GM12873 (cell line): ENCODE results near the gene MAP7D3.

Experiments used
- TF ChIP-seq, protein P1 (sequence below): IDR thresholded peaks from 2 replicates; pipeline ENCODE4 v1.5.1; 2012; ENCODE audit warnings: low read depth, mild to moderate bottlenecking, moderate library complexity, low read length, control low read depth; ENCODE audit not compliant: insufficient read depth; ENCODE audit errors: missing control alignments

The MAP7D3 gene

DNA sequence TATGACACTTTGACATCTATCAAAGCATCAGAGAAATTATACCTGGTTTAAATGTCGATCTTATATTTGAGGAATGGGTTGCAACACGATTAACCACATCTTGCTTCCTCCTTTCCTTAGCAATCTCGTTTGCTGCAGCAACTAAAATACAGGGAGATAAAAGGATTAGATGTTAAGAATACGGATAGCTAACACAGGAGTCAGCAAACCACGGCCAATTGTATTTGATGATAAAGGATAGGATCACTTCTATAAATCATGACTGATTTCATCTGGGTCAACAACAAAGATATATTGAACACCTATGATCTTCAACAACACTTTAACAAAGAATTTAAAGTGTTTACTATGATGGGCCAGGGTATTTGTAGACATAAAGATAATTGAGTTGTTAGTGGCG lies 5.0 kb downstream of the MAP7D3 start:
- TF ChIP-seq, protein P1, sequence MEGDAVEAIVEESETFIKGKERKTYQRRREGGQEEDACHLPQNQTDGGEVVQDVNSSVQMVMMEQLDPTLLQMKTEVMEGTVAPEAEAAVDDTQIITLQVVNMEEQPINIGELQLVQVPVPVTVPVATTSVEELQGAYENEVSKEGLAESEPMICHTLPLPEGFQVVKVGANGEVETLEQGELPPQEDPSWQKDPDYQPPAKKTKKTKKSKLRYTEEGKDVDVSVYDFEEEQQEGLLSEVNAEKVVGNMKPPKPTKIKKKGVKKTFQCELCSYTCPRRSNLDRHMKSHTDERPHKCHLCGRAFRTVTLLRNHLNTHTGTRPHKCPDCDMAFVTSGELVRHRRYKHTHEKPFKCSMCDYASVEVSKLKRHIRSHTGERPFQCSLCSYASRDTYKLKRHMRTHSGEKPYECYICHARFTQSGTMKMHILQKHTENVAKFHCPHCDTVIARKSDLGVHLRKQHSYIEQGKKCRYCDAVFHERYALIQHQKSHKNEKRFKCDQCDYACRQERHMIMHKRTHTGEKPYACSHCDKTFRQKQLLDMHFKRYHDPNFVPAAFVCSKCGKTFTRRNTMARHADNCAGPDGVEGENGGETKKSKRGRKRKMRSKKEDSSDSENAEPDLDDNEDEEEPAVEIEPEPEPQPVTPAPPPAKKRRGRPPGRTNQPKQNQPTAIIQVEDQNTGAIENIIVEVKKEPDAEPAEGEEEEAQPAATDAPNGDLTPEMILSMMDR, result no peak

DNA sequence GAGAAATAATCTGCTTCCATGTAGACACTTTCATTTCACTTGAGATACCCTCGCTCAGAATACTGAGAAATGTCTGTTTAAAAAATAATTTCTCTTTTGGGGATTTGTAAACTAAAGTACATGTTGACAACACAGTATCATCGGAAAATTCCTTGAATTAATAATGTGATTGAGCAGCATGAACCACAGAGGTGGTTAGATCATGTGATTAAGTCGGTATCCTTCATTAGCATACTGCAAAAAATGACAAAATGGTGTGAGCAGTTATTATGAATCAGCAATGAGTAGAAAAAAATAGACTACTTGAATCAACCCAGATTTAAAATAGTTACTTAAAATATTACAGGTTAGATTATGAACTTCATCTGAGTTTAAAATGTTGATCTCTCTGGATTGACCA lies 14.1 kb downstream of the MAP7D3 start:
- TF ChIP-seq, protein P1, result no peak

DNA sequence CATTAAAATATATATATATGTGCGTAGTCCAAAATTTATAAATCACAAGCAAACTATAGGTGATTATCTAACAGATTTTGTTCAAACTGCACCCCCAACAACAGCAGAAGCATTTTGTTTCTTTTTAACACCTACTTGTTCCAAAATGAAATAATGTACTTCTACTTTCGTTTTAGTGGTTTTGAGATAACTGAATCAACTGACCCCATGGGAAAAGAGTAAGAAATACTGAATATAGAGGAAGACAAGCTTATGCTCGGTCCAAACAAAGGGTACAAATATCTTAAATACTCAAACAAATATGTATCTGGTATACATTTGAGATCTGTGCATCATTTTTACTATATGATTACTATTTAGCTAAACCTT lies 22.4 kb downstream of the MAP7D3 start:
- TF ChIP-seq, protein P1, result no peak

DNA sequence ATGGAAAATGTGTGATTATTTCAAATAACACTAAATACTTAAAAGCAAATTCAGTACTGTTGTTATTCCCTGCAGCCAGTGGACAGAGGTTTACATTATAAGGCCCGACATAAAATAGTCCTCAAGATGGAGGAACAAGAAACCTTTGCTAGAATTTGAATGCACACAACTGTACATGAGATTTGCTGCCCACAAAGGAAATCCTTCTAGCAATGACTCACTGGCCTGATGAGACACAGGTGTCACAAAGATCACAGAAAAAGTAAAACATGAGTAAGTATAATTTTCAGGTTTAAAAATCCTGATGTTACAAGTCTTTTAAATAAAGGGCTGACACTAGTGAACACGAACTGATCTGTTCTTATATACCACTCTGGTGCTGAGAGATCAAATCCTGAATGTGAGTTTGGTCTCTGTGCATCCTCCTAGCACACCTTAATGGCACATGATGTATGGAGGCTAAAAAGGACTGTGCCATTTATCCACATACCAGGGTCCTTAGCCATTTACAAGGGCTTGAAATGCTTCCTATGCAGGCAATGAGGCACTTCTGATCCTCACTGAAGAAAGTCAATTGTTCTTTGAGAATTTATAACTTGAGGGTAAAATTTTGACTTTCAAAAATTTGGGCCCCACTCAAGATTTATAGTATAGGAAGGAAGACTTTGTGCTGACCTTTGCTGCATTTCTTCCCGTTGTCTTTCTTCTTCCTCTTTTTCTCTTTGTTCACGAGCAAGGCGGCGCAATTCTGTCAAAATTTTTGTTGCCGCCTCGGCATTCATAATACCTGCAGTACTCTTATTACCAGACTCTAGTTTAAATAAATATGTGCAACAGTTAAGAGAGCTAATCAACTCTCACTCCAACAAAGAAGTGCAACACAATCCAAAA lies 23.0 kb downstream of the MAP7D3 start:
- TF ChIP-seq, protein P1, result no peak

DNA sequence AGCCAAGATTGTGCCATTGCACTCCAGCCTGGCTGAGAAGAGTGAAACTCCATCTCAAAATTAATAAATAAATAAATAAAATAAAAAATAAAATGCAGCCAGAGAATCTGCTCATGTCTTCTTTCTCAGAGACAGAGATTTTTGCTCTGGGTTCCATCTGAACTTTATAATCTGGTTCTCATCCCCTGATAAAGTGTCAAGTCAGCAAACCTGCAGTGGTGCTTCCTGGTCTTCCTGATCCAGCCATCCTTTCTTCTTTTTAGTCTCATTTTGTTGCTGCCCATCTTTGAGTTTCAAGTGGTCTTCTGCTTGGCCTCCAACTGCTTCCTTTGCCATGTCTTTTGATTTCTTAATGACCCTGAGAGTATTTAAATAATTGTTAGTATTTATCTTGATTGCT lies 24.1 kb downstream of the MAP7D3 start:
- TF ChIP-seq, protein P1, result no peak

DNA sequence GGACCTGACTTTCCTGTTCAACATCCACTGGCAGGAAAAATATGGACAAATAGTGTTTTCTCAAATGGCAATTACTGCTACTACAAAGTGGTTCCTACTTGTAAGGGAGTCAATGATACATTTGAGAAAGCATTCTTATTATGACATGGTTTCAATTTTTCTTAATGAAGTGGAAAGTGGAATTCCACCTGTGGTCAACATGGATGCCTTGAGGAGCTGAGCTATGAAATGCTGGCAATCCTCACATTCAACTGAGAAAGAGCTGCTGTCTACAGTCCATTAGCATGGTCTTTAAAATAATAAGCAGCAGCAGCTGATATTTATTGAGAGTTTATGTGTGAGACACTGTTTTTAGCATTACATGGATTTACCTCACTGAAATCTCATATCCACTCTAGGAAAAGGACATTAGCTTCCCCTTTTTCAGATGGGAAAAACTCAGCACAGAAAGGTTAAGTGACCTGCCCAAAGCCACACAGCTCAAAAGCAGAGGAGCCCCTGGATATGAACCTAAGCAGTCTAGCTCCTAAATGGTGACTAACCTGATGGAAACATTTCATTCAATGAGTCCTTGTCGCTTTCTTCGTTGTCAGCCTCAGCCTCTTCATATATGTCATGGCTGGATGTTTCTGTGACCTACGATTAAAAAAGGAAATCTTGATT lies 29.2 kb downstream of the MAP7D3 start:
- TF ChIP-seq, protein P1, result no peak

DNA sequence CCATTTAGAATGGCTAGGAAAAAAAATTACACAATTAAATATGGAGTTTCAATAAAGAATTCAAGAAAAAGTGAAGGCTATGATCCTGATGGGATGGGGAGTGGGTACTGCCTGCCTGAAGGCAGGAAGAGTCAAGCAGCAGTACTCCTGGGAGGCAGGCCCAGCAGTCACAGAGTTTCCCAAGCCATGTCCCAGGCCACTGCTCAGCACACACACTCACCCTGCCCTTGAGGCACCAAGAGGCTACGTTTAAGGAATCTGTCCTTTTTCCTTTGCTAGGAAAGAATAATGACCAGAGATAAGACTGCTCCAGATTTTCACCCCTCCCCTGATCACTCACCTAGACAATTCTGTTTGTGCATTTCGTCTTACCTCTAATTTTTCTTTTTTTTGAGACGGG lies 30.2 kb downstream of the MAP7D3 start:
- TF ChIP-seq, protein P1, result no peak
